Effector CD4-positive, alpha-beta T cell (primary cell): ENCODE data around the gene PIGV.

ENCODE experiments used
- DNase-seq: peaks from one replicate; pipeline ENCODE4 v3.0.0-alpha.2; 2020
- total RNA-seq: gene quantifications from one replicate; lab custom pipeline; 2026; lab: John Stamatoyannopoulos, UW

PIGV gene
- total RNA-seq, result 22.0 reads per million, percentile 49 among the genes with 10 or more reads in this experiment

- peak; percentile 81 for DNase-seq
Observed at GRCh38 chr1:26787706-26788514, at the start of gene PIGV. TSS of gene PIGV (plus strand) at chr1:26787950. CDS start at chr1:26790816, 2,866 bp downstream.

GRCh38 chr1:26739329-26739914 is 48.3 kb upstream of the PIGV start:
- DNase-seq, result no peak

GRCh38 chr1:26740023-26740634 is 47.6 kb upstream of the PIGV start:
- no peak for DNase-seq

GRCh38 chr1:26740952-26741351 is 46.8 kb upstream of the PIGV start:
- DNase-seq, result no peak

GRCh38 chr1:26743426-26744059 is 44.2 kb upstream of the PIGV start:
- no peak for DNase-seq

- peak; percentile 76 for DNase-seq
Observed at GRCh38 chr1:26744075-26744959, 43.4 kb upstream of the PIGV start.

GRCh38 chr1:26745191-26745590 is 42.6 kb upstream of the PIGV start:
- no peak for DNase-seq

GRCh38 chr1:26747048-26747447 is 40.7 kb upstream of the PIGV start:
- no peak for DNase-seq

- no peak for DNase-seq
Observed at GRCh38 chr1:26748351-26748750, 39.4 kb upstream of the PIGV start.

GRCh38 chr1:26749458-26749857 is 38.3 kb upstream of the PIGV start:
- DNase-seq, result no peak

GRCh38 chr1:26750428-26750827 is 37.3 kb upstream of the PIGV start:
- DNase-seq, result no peak

GRCh38 chr1:26752519-26752918 is 35.2 kb upstream of the PIGV start:
- DNase-seq, result no peak

- no peak for DNase-seq
Observed at GRCh38 chr1:26754086-26754874, 33.5 kb upstream of the PIGV start.

GRCh38 chr1:26758358-26758757 is 29.4 kb upstream of the PIGV start:
- DNase-seq, result no peak

GRCh38 chr1:26759531-26759930 is 28.2 kb upstream of the PIGV start:
- no peak for DNase-seq

- no peak for DNase-seq
Observed at GRCh38 chr1:26761217-26761616, 26.5 kb upstream of the PIGV start.

- DNase-seq, result no peak
Observed at GRCh38 chr1:26767714-26768113, 20.0 kb upstream of the PIGV start.

- no peak for DNase-seq
Observed at GRCh38 chr1:26768755-26769154, 19.0 kb upstream of the PIGV start.

- no peak for DNase-seq
Observed at GRCh38 chr1:26771285-26771642, 16.5 kb upstream of the PIGV start.

- no peak for DNase-seq
Observed at GRCh38 chr1:26771643-26772321, 16.0 kb upstream of the PIGV start.

- DNase-seq, result no peak
Observed at GRCh38 chr1:26772687-26773086, 15.1 kb upstream of the PIGV start.
